GM12878 (cell line): ENCODE data around the gene MRPL37.

Experiments
- ATF7 ChIP-seq: fragments of 450-650 bp; IDR thresholded peaks from 2 replicates; pipeline ENCODE4 v1.6.1; 2016; ENCODE audit warnings: low read depth, mild to moderate bottlenecking
- BMI1 ChIP-seq: fragments of 450-650 bp; IDR thresholded peaks from 2 replicates; pipeline ENCODE4 v1.6.1; 2016; ENCODE audit warnings: mild to moderate bottlenecking, moderate library complexity, borderline replicate concordance
- CTCF ChIP-seq, 3 experiments: IDR thresholded peaks in 2 of 3; conservative IDR thresholded peaks in 1 of 3; 2 replicates each; pipeline ENCODE4 v1.5.1; 2011; ENCODE audit warnings: low read depth in 3 of 3, low read length in 3 of 3, mild to moderate bottlenecking in 3 of 3, control low read depth in 2 of 3, moderate library complexity in 2 of 3, inconsistent platforms in 1 of 3, mixed read lengths in 1 of 3; ENCODE audit not compliant: control insufficient read depth in 2 of 3, insufficient read depth in 1 of 3; ENCODE audit errors: extremely low read depth in 1 of 3
- ELK1 ChIP-seq: IDR thresholded peaks from 2 replicates; pipeline ENCODE4 v1.6.1; 2012; ENCODE audit warnings: low read depth, low read length, improper control_type of control experiment
- IRF5 ChIP-seq: fragments of 450-650 bp; IDR thresholded peaks from 2 replicates; pipeline ENCODE4 v1.6.1; 2017; ENCODE audit warnings: borderline replicate concordance
- MAX ChIP-seq: IDR thresholded peaks from 2 replicates; pipeline ENCODE4 v1.6.1; 2012; ENCODE audit warnings: low read depth, low read length, improper control_type of control experiment
- MTA2 ChIP-seq: fragments of 450-650 bp; IDR thresholded peaks from 2 replicates; pipeline ENCODE4 v1.6.1; 2016; ENCODE audit warnings: low read depth, mild to moderate bottlenecking, moderate library complexity
- MYC ChIP-seq: IDR thresholded peaks from 2 replicates; pipeline ENCODE4 v1.6.1; 2011; ENCODE audit warnings: mild to moderate bottlenecking, low read length, moderate library complexity, inconsistent platforms; ENCODE audit not compliant: insufficient read depth, insufficient replicate concordance, insufficient read length, severe bottlenecking
- POLR2A ChIP-seq: IDR thresholded peaks from 2 replicates; pipeline ENCODE4 v1.6.1; 2011; ENCODE audit warnings: low read depth, mild to moderate bottlenecking, low read length
- SKIL ChIP-seq: fragments of 450-650 bp; IDR thresholded peaks from 2 replicates; pipeline ENCODE4 v1.6.1; 2017; ENCODE audit warnings: mild to moderate bottlenecking, low read depth, inconsistent platforms; ENCODE audit not compliant: poor library complexity, severe bottlenecking
- TCF7 ChIP-seq: IDR thresholded peaks from 2 replicates; pipeline ENCODE4 v1.6.1; 2014; ENCODE audit warnings: antibody characterized with exemption, borderline replicate concordance
- TF ChIP-seq, protein P1 (sequence below): fragments of 450-650 bp; formaldehyde crosslinking; IDR thresholded peaks from 2 replicates; pipeline ENCODE4 v1.5.0; 2022; ENCODE audit warnings: mild to moderate bottlenecking, missing genetic modification characterization

- TF ChIP-seq CTCF (IDR thresholded peaks at IDR 0.05 in 2 of 3, conservative IDR thresholded peaks at IDR 0.05 in 1 of 3; ENCODE audit: control insufficient read depth in 2 of 3, extremely low read depth in 1 of 3, insufficient read depth in 1 of 3, low read depth in 3 of 3, low read length in 3 of 3): no peak
- TF ChIP-seq, protein P1, sequence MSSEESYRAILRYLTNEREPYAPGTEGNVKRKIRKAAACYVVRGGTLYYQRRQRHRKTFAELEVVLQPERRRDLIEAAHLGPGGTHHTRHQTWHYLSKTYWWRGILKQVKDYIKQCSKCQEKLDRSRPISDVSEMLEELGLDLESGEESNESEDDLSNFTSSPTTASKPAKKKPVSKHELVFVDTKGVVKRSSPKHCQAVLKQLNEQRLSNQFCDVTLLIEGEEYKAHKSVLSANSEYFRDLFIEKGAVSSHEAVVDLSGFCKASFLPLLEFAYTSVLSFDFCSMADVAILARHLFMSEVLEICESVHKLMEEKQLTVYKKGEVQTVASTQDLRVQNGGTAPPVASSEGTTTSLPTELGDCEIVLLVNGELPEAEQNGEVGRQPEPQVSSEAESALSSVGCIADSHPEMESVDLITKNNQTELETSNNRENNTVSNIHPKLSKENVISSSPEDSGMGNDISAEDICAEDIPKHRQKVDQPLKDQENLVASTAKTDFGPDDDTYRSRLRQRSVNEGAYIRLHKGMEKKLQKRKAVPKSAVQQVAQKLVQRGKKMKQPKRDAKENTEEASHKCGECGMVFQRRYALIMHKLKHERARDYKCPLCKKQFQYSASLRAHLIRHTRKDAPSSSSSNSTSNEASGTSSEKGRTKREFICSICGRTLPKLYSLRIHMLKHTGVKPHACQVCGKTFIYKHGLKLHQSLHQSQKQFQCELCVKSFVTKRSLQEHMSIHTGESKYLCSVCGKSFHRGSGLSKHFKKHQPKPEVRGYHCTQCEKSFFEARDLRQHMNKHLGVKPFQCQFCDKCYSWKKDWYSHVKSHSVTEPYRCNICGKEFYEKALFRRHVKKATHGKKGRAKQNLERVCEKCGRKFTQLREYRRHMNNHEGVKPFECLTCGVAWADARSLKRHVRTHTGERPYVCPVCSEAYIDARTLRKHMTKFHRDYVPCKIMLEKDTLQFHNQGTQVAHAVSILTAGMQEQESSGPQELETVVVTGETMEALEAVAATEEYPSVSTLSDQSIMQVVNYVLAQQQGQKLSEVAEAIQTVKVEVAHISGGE (CRISPR knock-in tag): no peak
- TF ChIP-seq TCF7: no peak
- no peak for TF ChIP-seq ELK1
- no peak for TF ChIP-seq IRF5
- TF ChIP-seq MTA2: no peak
- no peak for TF ChIP-seq BMI1
- no peak for TF ChIP-seq SKIL
- TF ChIP-seq MYC: no peak
- TF ChIP-seq POLR2A: no peak
- no peak for TF ChIP-seq ATF7
- no peak for TF ChIP-seq MAX
These were observed 60.8 kb downstream of the MRPL37 start for GRCh38 chr1:54260810-54261209.
